ENCODE results near the gene SPATA2L.

DNA sequence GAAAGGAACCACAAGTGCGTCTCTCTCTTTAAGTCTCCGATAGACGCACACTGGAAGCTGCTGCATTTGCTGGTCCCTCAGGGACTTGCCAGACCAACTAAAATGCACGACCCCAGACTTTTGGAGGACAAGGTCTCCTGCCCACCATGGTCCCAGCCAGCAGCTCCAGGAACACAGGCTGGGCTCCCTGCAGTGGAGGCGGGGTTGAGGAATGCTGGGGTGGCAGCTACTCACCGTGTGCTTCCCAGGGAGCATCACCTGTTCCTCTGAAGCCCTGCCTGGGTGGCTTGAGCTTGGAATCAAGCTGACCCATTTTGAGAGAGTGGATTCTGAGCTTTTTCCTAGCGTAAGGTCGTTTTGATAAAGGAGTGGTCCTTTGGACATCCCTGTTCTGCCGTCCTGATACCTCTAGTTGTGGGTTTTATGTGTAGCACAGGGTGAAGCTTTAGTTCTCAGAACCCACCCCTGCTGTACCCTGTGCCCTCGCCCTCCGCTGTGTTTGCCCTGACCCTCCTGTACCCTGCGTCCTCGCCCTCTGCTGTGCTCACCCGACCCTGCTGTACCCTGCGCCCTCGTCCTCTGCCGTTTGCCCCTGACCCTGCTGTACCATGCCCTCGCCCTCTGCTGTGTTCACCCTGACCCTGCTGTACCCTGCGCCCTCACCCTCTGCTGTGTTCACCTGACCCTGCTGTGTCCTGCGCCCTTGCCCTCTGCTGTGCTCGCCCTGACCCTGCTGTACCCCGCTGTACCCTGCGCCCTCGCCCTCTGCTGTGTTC is 30.8 kb upstream of the SPATA2L start:
- TF ChIP-seq, protein P1, sequence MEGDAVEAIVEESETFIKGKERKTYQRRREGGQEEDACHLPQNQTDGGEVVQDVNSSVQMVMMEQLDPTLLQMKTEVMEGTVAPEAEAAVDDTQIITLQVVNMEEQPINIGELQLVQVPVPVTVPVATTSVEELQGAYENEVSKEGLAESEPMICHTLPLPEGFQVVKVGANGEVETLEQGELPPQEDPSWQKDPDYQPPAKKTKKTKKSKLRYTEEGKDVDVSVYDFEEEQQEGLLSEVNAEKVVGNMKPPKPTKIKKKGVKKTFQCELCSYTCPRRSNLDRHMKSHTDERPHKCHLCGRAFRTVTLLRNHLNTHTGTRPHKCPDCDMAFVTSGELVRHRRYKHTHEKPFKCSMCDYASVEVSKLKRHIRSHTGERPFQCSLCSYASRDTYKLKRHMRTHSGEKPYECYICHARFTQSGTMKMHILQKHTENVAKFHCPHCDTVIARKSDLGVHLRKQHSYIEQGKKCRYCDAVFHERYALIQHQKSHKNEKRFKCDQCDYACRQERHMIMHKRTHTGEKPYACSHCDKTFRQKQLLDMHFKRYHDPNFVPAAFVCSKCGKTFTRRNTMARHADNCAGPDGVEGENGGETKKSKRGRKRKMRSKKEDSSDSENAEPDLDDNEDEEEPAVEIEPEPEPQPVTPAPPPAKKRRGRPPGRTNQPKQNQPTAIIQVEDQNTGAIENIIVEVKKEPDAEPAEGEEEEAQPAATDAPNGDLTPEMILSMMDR (IDR thresholded peaks at IDR 0.05; ENCODE audit: insufficient read depth, low read depth, low read length), result no peak
- no peak for TF ChIP-seq EZH2 (IDR thresholded peaks at IDR 0.05; ENCODE audit: insufficient read depth, low read length)
